HG02610 (cell line): ENCODE results near the gene CFAP107.
"Not testable (repeated sequence)": the region's sequence is repeated elsewhere in the genome, so short reads cannot be mapped to it uniquely, and the experiment has no call there.

ENCODE experiments used
- ATAC-seq: cut with Tn5 transposase; IDR thresholded peaks from one replicate; pipeline ENCODE4 v1.9.1; 2021; ENCODE audit warnings: mild to moderate bottlenecking, moderate library complexity; ENCODE audit not compliant: unreplicated experiment

CFAP107 gene

DNA sequence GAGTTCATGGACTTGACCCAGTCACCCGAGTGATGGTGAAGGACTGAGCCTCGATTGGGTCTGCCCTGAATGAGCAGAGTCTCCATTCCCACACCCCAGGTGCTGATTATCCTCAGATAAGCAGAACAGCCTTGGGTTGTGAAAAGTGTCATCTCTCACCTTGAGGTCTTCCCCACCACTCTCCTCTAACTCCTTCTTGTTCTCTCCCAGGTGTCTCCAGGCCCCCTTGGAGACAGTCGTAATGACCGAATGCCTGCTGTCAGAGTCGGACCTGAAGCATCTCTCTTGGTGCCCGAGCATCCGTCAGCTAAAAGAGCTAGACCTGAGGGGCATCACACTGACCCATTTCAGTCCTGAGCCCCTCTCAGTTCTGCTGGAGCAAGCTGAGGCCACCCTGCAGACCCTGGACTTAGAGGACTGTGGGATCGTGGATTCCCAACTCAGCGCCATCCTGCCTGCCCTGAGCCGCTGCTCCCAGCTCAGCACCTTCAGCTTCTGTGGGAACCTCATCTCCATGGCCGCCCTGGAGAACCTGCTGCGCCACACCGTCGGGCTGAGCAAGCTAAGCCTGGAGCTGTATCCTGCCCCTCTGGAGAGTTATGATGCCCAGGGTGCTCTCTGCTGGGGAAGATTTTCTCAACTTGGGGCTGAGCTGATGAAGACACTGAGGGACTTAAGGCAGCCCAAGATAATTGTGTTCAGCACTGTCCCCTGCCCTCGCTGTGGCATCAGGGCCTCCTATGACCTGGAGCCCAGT, 31.0 kb downstream of the CFAP107 start:
- ATAC-seq = no peak

DNA sequence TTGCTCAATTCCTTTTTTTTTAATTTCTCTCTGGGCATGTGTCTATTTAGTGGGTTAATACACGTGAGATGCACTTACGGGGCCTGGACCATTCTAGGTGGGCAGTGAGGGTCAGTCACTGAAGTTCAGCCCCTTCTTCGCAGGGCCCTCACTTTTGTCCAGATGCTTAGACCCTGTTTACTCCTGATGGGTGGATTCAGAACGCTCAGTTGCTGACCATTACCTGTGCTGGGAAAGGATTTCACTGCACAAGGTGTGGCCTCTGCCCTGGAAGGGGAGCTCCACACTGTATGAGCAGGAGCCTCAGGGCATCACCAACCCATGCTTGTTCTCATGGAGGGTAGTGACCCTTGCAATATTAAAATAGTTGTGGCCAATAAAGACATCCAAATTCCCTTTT, 32.1 kb downstream of the CFAP107 start:
- no peak for ATAC-seq

- no peak for ATAC-seq
These were observed 32.9 kb downstream of the CFAP107 start for GRCh38 chr1:12778907-12779306.

- not testable (repeated sequence) for ATAC-seq
These were observed 35.5 kb downstream of the CFAP107 start for GRCh38 chr1:12781488-12781887.

- not testable (repeated sequence) for ATAC-seq
These were observed 37.8 kb downstream of the CFAP107 start for GRCh38 chr1:12783783-12784182.

DNA sequence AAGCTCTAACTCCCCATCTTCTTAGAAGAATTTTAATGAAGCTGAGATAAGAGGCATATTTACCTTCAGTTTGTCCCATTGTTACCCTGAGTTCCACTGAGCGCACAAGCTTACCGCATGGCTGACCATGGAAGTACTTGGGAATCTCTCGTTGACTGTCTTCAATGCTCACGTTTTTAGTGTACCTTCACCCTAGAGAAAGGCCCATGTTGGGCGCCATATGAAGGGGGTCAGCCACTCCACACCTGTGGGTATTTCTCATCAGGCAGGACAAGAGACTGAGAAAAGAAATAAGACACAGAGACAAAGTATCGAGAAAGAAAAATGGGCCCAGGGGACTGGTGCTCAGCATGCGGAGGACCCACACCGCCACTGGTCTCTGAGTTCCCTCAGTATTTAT, 38.7 kb downstream of the CFAP107 start:
- ATAC-seq = not testable (repeated sequence)

- ATAC-seq = not testable (repeated sequence)
These were observed 45.1 kb downstream of the CFAP107 start, which contains the start of gene PRAMEF1 for GRCh38 chr1:12791097-12791496. Gene PRAMEF1 (plus strand): TSS chr1:12791397. CDS start chr1:12793228, 1,831 bp downstream.

DNA sequence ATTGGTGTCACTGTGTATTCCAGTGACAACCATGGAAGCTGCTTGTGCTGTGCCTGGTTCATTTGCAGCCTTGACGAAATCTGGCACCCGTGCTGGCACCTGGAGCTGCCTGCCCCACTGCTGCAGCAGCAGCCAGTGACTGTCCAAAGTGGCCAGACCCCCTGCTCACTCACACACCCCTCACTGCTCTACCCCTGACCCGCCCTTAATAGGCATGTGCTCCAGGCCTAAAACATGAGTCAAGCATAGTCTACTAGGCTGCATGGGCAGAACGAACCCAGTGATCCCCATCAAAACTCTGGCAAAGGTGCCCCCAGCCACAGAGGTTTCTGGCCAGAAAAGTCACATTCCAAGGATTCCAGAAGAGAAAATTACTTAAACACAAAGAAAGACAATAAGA, 52.9 kb downstream of the CFAP107 start:
- ATAC-seq = no peak

DNA sequence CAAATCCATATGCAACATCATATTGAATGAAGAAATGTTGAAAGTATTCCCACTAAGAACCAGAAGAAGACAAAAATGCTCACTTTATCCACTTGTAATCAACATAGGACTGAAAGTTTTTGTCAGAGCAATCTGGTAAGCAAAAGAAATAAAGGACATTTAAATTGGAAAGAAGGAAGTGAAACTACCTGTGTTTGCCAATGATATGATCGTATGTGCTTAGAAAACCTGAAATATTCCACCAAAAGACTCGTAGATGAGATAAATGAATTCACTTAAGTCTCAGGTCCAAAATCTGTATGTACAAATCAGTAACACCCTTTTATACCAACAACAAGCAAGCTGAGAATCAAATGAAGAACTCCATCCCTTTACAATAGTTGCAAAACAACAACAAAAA, 53.7 kb downstream of the CFAP107 start:
- no peak for ATAC-seq

DNA sequence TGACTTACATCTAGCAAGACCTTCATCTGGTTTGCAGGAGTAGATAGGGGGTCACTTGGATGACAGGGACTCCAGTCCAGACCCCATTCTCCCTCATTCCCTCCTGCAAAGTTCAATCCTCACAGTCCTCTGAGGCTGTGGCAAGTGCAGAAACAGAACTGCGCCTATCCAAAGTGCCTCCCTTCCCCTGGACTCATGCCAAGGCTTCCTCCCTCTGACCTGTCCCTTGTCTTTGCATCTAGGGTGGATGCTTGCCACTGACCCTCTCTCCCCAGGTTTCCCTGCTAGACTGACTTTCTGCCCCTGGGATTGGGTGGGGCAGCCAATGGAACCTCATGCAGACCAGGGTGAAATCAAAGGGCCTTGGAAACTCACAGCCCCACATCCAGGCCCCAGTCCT, 63.9 kb downstream of the CFAP107 start:
- ATAC-seq = no peak

DNA sequence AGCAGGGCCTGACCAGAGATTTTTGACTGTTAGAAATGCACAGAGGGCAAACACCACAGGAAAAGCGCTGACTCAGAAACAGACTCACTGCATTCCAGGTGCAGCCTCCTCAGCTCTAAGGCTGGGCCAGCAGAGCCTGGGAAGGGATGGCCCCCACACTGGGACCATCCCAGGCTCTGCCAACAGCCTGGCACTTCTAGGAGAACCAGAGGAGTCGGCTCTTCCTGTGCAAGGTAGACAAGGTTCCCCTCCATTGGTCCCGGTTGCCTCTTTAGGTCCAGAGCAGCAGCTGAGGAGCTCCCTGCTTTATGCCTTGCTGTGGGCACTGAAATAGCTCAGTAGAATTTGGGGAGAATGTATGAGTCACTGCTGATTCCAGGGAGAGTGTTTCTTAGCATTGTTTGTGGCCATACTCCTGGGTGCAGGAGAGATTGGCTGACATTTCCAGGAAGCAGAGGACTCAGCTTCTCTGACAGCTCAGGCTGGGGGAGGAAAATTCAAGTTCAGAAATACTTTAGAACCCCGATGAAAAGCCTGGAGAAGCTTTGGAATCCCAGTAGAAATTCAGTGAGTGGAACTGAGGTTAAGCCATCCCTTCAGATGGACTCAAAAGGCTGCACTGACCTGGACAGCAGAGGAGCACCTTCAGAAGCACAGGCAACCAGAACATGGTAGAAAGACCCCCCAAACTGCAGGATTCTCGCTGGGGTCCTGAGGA, 64.8 kb downstream of the CFAP107 start:
- no peak for ATAC-seq

DNA sequence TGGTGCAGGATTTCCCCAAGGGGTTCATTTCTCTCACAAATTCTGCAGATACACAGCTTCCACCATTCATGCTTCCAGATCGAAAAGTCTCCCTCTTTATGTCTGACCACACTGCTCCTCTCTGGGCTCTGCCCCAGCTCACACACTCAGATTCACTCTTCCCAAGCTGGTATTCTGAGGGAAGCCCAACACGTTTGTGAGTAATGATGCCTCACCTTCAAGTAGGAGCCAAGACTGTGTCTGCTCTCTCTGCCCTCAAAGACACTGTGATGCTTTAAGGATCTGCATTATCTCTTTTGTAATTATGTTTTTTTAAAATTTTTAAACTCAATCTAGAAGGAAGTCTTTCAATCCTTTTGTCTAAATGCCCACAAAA, 65.4 kb downstream of the CFAP107 start:
- ATAC-seq = no peak
